Left lung (tissue), 10 donors: Measurements from ENCODE around the gene ABCA1. TPM values are rescaled to one million over a fixed set of nuclear protein-coding genes. Genes with fewer than 3 reads are reported as not detected.
"Not testable (repeated sequence)": the region's sequence is repeated elsewhere in the genome, so short reads cannot be mapped to it uniquely, and the experiment has no call there.

Experiments
- ATAC-seq: fragments of 200-7000 bp; cut with Tn5 transposase; one replicate; pipeline ENCODE4 v1.9.1; 2020; ENCODE audit warnings: moderate library complexity
- DNase-seq, 4 donors: peaks; one replicate each; pipeline ENCODE4 v3.0.0-alpha.2; 2013 to 2020
- H3K27ac ChIP-seq, 2 donors: fragments of 200-600 bp; sonication (generic) in 1 of 2; one replicate each; pipeline versions ENCODE4 v1.5.0 to v1.8.0; 2020 to 2021
- H3K27me3 ChIP-seq, 2 donors: fragments of 200-600 bp; sonication (generic) in 1 of 2; one replicate each; pipeline versions ENCODE4 v1.5.0 to v1.8.0; 2020 to 2021
- H3K36me3 ChIP-seq, 2 donors: fragments of 200-600 bp; sonication (generic) in 1 of 2; one replicate each; pipeline versions ENCODE4 v1.5.0 to v1.8.0; 2020 to 2021
- H3K4me1 ChIP-seq, 2 donors: fragments of 200-600 bp; one replicate each; pipeline ENCODE4 v1.8.0; 2021
- H3K4me3 ChIP-seq, 2 donors: fragments of 200-600 bp; sonication (generic) in 1 of 2; one replicate each; pipeline versions ENCODE4 v1.5.0 to v1.8.0; 2020 to 2021; ENCODE audit warnings: mild to moderate bottlenecking in 1 of 2
- H3K9me3 ChIP-seq, 2 donors: fragments of 200-600 bp; sonication (generic) in 1 of 2; one replicate each; pipeline versions ENCODE4 v1.5.0 to v1.8.0; 2020 to 2021
- intact Hi-C, 2 donors: fragments of 100-400 bp; cut with DNase I; formaldehyde crosslinking; loops; one replicate each; pipeline versions ENCODE4 v1.11.2 to v1.14.2; 2022
- polyA plus RNA-seq, 6 donors: library from polyadenylated mRNA; unstranded; fragments of 120-200 nt; gene quantifications; one replicate each; pipeline ENCODE4 v1.2.1, GENCODE V29; 2013; ENCODE audit not compliant: insufficient read length in 6 of 6
- total RNA-seq, 2 donors: library from RNA; stranded (reverse); fragmentation: NEBNext Ultra II Directional; extraction: Animal tissue kit (Norgen Biotek cat#: 25700); gene quantifications; one replicate each; pipeline ENCODE4 v1.2.1, GENCODE V29; 2021
- TF ChIP-seq, protein P1 (sequence below), 2 donors: fragments of 200-600 bp; sonication (generic) in 1 of 2; IDR thresholded peaks; one replicate each; pipeline versions ENCODE4 v1.5.0 to v1.8.0; 2021; ENCODE audit warnings: antibody characterized with exemption in 2 of 2
- donor health status: DM: no; HTN: yes; CAD: no.
- donor health status: DM: no; HTN: no; CAD: no.

The ABCA1 gene
- total and polyA plus RNA-seq, 8 donors: 12.8 to 53.0 (median 18.2) TPM

- intact Hi-C loops: no loop called here
- H3K27me3 ChIP-seq: no peaks in the 10 kb centered on the region
- no peak overlapping the region for H3K27ac ChIP-seq
- H3K36me3 ChIP-seq: no peaks in the 10 kb centered on the region
- ATAC-seq: no peak
- H3K9me3 ChIP-seq: no peaks in the 10 kb centered on the region
- DNase-seq: no peak
- H3K4me1 ChIP-seq: no peaks in the 10 kb centered on the region
- TF ChIP-seq, protein P1, sequence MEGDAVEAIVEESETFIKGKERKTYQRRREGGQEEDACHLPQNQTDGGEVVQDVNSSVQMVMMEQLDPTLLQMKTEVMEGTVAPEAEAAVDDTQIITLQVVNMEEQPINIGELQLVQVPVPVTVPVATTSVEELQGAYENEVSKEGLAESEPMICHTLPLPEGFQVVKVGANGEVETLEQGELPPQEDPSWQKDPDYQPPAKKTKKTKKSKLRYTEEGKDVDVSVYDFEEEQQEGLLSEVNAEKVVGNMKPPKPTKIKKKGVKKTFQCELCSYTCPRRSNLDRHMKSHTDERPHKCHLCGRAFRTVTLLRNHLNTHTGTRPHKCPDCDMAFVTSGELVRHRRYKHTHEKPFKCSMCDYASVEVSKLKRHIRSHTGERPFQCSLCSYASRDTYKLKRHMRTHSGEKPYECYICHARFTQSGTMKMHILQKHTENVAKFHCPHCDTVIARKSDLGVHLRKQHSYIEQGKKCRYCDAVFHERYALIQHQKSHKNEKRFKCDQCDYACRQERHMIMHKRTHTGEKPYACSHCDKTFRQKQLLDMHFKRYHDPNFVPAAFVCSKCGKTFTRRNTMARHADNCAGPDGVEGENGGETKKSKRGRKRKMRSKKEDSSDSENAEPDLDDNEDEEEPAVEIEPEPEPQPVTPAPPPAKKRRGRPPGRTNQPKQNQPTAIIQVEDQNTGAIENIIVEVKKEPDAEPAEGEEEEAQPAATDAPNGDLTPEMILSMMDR (IDR thresholded peaks at IDR 0.05): no peak
- no peak overlapping the region for H3K4me3 ChIP-seq
Observed at GRCh38 chr9:104944871-104945270, 16.9 kb upstream of the ABCA1 start.

DNA sequence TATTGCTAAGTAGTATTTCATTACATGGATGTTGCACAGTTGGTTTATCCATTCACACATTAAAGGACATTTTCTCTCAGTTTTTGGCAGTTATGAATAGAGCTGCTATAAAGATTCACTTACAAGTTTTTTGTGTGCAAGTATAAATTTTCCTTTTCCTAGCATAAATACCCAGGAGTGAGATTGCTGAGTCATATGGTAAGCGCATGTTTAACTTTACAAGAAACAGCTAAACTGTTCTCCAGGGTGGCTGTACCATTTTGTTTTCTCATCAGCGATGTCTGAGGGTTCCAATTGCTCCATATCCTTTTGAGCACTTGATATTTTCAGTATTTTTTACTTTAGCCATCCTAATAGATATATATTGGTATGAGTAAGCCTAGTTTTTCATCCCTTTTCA lies 16.4 kb upstream of the ABCA1 start:
- Histone ChIP-seq H3K4me3 (no peak overlapping the region), H3K27ac (no peak overlapping the region), H3K36me3 (no peaks in the 10 kb centered on the region), H3K9me3 (no peaks in the 10 kb centered on the region), H3K4me1 (no peaks in the 10 kb centered on the region), H3K27me3 (no peaks in the 10 kb centered on the region)
- DNase-seq (no peak), ATAC-seq (no peak)
- TF ChIP-seq, protein P1 (IDR thresholded peaks at IDR 0.05): no peak
- intact Hi-C loops: no loop called here

GRCh38 chr9:104941597-104941996 lies 13.6 kb upstream of the ABCA1 start:
- TF ChIP-seq, protein P1 (IDR thresholded peaks at IDR 0.05): no peak
- intact Hi-C loops: no loop called here
- Histone ChIP-seq H3K9me3 (no peaks in the 10 kb centered on the region), H3K4me3 (no peak overlapping the region), H3K27ac (no peak overlapping the region), H3K4me1 (no peaks in the 10 kb centered on the region), H3K36me3 (no peaks in the 10 kb centered on the region), H3K27me3 (no peaks in the 10 kb centered on the region)
- ATAC-seq: no peak
- DNase-seq: no peak

GRCh38 chr9:104936291-104936690 lies 8.3 kb upstream of the ABCA1 start:
- Histone ChIP-seq H3K36me3 (no peaks in the 10 kb centered on the region), H3K27me3 (no peaks in the 10 kb centered on the region), H3K27ac (no peak overlapping the region), H3K4me1 (peaks cover 0 to 10% of the 10 kb centered on the region in 2 donors), H3K9me3 (no peaks in the 10 kb centered on the region), H3K4me3 (no peak overlapping the region)
- intact Hi-C loops: no loop called here
- DNase-seq: no peak
- no peak for ATAC-seq
- TF ChIP-seq, protein P1 (IDR thresholded peaks at IDR 0.05): no peak

GRCh38 chr9:104935501-104935810 lies 7.5 kb upstream of the ABCA1 start:
- H3K4me3 ChIP-seq, H3K27ac ChIP-seq, H3K9me3 ChIP-seq, H3K27me3 ChIP-seq, DNase-seq, intact Hi-C loops, H3K36me3 ChIP-seq, ATAC-seq: not testable (repeated sequence)
- peaks cover 0 to 10% of the 10 kb centered on the region in 2 donors for H3K4me1 ChIP-seq

DNA sequence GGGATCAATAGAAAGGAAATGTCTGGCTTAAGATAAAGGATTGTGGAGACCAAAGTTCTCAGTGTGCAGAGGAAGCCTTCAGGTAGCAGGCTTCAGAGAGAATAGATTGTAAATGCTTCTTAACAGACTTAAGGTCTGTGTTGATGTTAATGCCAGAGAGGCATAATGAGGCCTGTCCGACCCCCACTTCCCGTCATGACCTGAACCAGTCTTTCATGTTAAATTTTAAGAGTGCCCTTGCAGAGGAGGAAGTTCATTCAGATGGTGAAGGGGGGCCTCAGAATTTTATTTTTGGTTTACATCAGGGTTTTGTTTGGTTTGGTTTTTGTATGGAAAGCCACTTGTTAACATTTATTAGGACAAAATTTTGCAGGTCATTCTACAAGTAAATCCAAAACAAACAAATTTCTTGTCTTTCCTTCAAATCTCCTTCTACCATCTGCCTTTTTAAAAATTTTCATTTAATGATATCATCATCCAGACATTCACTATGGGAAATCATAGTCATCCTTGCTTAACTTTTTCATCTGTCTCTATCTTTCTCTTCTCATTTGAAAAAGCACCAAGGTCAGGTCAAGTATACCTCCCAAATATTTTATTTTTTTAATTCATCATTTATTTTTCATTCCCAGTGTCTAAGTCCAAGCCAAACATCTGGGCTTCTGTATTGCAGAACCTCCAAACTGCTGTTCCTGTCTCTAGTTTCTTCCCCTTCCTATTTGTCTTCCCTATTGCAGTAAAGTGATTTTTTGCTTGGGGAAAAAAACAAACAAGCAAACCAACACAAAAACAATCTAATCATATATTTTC lies 6.9 kb upstream of the ABCA1 start:
- TF ChIP-seq, protein P1 (IDR thresholded peaks at IDR 0.05): no peak
- no peak for DNase-seq
- Histone ChIP-seq H3K27ac (no peak overlapping the region), H3K27me3 (no peaks in the 10 kb centered on the region), H3K9me3 (no peaks in the 10 kb centered on the region), H3K4me1 (peaks cover 0 to 10% of the 10 kb centered on the region in 2 donors), H3K36me3 (no peaks in the 10 kb centered on the region), H3K4me3 (no peak overlapping the region)
- ATAC-seq: no peak
- intact Hi-C loops: no loop called here

DNA sequence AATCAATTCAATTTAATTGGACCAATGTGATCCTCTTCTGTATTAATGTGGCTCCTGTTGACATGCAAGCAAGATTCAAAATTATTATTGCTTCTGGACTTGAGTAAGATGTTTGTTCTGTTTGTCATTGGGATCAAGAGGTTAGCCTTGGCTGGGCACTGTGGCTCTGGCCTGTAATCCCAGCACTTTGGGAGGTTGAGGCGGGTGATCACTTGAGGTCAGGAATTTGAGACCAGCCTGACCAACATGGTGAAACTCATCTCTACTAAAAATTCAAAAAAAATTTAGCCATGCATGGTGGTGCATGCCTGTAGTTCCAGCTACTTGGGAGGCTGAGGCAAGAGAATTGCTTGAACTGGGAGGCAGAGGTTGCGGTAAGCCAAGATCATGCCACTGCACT lies 5.1 kb upstream of the ABCA1 start:
- H3K4me1 ChIP-seq: peaks cover 4 to 16% of the 10 kb centered on the region in 2 donors
- H3K9me3 ChIP-seq, H3K27me3 ChIP-seq, H3K27ac ChIP-seq, H3K4me3 ChIP-seq, intact Hi-C loops, H3K36me3 ChIP-seq, DNase-seq, ATAC-seq: not testable (repeated sequence)
